Left ventricle myocardium inferior (tissue), 1 donor: ENCODE measurements around the gene KIFC3. TPM values are rescaled to one million over a fixed set of nuclear protein-coding genes. Genes with fewer than 3 reads are reported as not detected.

Source experiments
- DNase-seq: peaks from one replicate; pipeline ENCODE4 v3.0.0-alpha.2; 2020
- H3K27ac ChIP-seq: fragments of 200-600 bp; replicated peaks from 2 replicates; pipeline ENCODE4 v1.8.0; 2021
- H3K27me3 ChIP-seq: fragments of 200-600 bp; 2 replicates; pipeline ENCODE4 v1.8.0; 2021; ENCODE audit warnings: low read depth
- H3K36me3 ChIP-seq: fragments of 200-600 bp; 2 replicates; pipeline ENCODE4 v1.8.0; 2021
- H3K4me1 ChIP-seq: fragments of 200-600 bp; 2 replicates; pipeline ENCODE4 v1.8.0; 2021
- H3K4me3 ChIP-seq: fragments of 200-600 bp; 2 replicates; pipeline ENCODE4 v1.8.0; 2021; ENCODE audit warnings: mild to moderate bottlenecking, moderate library complexity
- H3K9me3 ChIP-seq: fragments of 200-600 bp; replicated peaks from 2 replicates; pipeline ENCODE4 v1.8.0; 2021
- intact Hi-C: fragments of 100-400 bp; cut with micrococcal nuclease; formaldehyde crosslinking; loops from one replicate; pipeline ENCODE4 v1.11.0; 2022
- total RNA-seq: library from RNA; stranded (reverse); fragmentation: NEBNext Ultra II Directional; extraction: Animal tissue kit (Norgen Biotek cat#: 25700); gene quantifications from one replicate; pipeline ENCODE4 v1.2.1, GENCODE V29; 2021
- TF ChIP-seq, protein P1 (sequence below): fragments of 200-600 bp; IDR thresholded peaks from 2 replicates; pipeline ENCODE4 v1.8.0; 2021; ENCODE audit warnings: antibody characterized with exemption, mild to moderate bottlenecking, borderline replicate concordance
- donor health status: DM: no; HTN: yes; CAD: no; lungs with severe emphysema.

KIFC3 gene
- total RNA-seq, 1 donor from 2014 or later = 63.5 TPM

- Histone ChIP-seq H3K4me1 (no peaks in the 10 kb centered on the region), H3K27me3 (no peaks in the 10 kb centered on the region), H3K27ac (no peak overlapping the region), H3K9me3 (no peaks in the 10 kb centered on the region), H3K4me3 (no peak overlapping the region), H3K36me3 (peaks cover 30% of the 10 kb centered on the region)
- DNase-seq = no peak
- TF ChIP-seq, protein P1, sequence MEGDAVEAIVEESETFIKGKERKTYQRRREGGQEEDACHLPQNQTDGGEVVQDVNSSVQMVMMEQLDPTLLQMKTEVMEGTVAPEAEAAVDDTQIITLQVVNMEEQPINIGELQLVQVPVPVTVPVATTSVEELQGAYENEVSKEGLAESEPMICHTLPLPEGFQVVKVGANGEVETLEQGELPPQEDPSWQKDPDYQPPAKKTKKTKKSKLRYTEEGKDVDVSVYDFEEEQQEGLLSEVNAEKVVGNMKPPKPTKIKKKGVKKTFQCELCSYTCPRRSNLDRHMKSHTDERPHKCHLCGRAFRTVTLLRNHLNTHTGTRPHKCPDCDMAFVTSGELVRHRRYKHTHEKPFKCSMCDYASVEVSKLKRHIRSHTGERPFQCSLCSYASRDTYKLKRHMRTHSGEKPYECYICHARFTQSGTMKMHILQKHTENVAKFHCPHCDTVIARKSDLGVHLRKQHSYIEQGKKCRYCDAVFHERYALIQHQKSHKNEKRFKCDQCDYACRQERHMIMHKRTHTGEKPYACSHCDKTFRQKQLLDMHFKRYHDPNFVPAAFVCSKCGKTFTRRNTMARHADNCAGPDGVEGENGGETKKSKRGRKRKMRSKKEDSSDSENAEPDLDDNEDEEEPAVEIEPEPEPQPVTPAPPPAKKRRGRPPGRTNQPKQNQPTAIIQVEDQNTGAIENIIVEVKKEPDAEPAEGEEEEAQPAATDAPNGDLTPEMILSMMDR = no peak
- intact Hi-C loops = no loop called here
These were observed 52.3 kb downstream of the KIFC3 start for GRCh38 chr16:57749856-57750452.

DNA sequence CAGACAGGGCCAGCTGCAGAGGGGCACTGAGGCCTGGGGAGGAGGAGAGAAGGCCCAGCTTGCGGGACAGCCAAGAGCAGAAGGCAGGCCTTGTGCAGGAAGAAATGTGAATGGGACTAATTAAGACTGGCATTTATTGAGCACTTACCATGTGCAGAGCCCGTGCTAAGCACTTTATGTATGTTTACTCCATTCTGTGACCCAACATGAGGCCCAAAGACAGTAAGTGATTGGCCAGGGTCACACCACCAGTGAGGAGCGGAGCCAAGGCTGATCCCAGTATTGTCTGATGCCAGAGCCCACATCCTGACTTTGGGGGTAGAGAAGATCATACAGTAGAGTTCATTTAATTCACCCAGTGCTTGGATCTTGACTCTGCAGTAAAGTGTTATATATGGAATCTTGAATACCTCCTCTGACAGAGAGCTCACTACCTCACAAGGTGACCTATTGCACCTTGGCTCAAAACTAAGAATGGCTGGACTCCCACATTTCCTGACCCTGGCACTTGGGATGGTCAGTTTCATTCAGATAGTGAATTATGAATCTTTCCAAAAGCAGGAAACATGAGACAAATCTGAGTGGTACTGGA is 53.1 kb downstream of the KIFC3 start:
- DNase-seq = no peak
- intact Hi-C loops = no loop called here
- Histone ChIP-seq H3K27ac (no peak overlapping the region), H3K27me3 (no peaks in the 10 kb centered on the region), H3K4me3 (no peak overlapping the region), H3K4me1 (no peaks in the 10 kb centered on the region), H3K9me3 (no peaks in the 10 kb centered on the region), H3K36me3 (peaks cover 30% of the 10 kb centered on the region)
- TF ChIP-seq, protein P1 = no peak

GRCh38 chr16:57748596-57748995 is 53.7 kb downstream of the KIFC3 start:
- intact Hi-C loops = no loop called here
- Histone ChIP-seq H3K4me1 (no peaks in the 10 kb centered on the region), H3K27ac (no peak overlapping the region), H3K9me3 (no peaks in the 10 kb centered on the region), H3K36me3 (peaks cover 28% of the 10 kb centered on the region), H3K27me3 (no peaks in the 10 kb centered on the region), H3K4me3 (no peak overlapping the region)
- DNase-seq = no peak
- TF ChIP-seq, protein P1 = no peak

GRCh38 chr16:57747996-57748395 is 54.3 kb downstream of the KIFC3 start:
- H3K4me1 ChIP-seq = no peaks in the 10 kb centered on the region
- no peak for DNase-seq
- H3K27ac ChIP-seq = no peak overlapping the region
- peaks cover 22% of the 10 kb centered on the region for H3K36me3 ChIP-seq
- H3K27me3 ChIP-seq = no peaks in the 10 kb centered on the region
- no peak overlapping the region for H3K4me3 ChIP-seq
- H3K9me3 ChIP-seq = no peaks in the 10 kb centered on the region
- intact Hi-C loops = no loop called here
- TF ChIP-seq, protein P1 = no peak

GRCh38 chr16:57747496-57747895 is 54.8 kb downstream of the KIFC3 start:
- Histone ChIP-seq H3K27me3 (no peaks in the 10 kb centered on the region), H3K4me1 (peaks cover 2% of the 10 kb centered on the region), H3K36me3 (peaks cover 17% of the 10 kb centered on the region), H3K27ac (no peak overlapping the region), H3K9me3 (no peaks in the 10 kb centered on the region), H3K4me3 (no peak overlapping the region)
- intact Hi-C loops = no loop called here
- no peak for DNase-seq
- TF ChIP-seq, protein P1 = no peak
